Activated T-cell treated with anti-CD3 and anti-CD28 coated beads, Interleukin-2, amount 50 U/mL, for 24 hours (primary cell): Measurements from ENCODE around the gene VSIG2.
A peak's percentile ranks its signal among the peaks of the same experiment; 100 is the strongest.

Source experiments
- DNase-seq: peaks from one replicate; pipeline ENCODE4 v3.0.0-alpha.2; 2020
- H3K27ac Mint-ChIP-seq: 2 replicates; pipeline ENCODE4 v1.8.0; 2020; ENCODE audit warnings: mild to moderate bottlenecking, mixed read lengths
- H3K27me3 Mint-ChIP-seq: 2 replicates; pipeline ENCODE4 v1.8.0; 2020; ENCODE audit warnings: mixed read lengths
- H3K36me3 Mint-ChIP-seq: 2 replicates; pipeline ENCODE4 v1.8.0; 2020; ENCODE audit warnings: low read depth, mixed read lengths
- H3K4me1 Mint-ChIP-seq: 2 replicates; pipeline ENCODE4 v1.8.0; 2020; ENCODE audit warnings: low read depth, mixed read lengths
- H3K4me3 Mint-ChIP-seq: 2 replicates; pipeline ENCODE4 v1.8.0; 2020; ENCODE audit warnings: mild to moderate bottlenecking, moderate library complexity, mixed read lengths
- H3K9me3 Mint-ChIP-seq: 2 replicates; pipeline ENCODE4 v1.8.0; 2020; ENCODE audit warnings: mixed read lengths

VSIG2 gene, protein sequence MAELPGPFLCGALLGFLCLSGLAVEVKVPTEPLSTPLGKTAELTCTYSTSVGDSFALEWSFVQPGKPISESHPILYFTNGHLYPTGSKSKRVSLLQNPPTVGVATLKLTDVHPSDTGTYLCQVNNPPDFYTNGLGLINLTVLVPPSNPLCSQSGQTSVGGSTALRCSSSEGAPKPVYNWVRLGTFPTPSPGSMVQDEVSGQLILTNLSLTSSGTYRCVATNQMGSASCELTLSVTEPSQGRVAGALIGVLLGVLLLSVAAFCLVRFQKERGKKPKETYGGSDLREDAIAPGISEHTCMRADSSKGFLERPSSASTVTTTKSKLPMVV

DNA sequence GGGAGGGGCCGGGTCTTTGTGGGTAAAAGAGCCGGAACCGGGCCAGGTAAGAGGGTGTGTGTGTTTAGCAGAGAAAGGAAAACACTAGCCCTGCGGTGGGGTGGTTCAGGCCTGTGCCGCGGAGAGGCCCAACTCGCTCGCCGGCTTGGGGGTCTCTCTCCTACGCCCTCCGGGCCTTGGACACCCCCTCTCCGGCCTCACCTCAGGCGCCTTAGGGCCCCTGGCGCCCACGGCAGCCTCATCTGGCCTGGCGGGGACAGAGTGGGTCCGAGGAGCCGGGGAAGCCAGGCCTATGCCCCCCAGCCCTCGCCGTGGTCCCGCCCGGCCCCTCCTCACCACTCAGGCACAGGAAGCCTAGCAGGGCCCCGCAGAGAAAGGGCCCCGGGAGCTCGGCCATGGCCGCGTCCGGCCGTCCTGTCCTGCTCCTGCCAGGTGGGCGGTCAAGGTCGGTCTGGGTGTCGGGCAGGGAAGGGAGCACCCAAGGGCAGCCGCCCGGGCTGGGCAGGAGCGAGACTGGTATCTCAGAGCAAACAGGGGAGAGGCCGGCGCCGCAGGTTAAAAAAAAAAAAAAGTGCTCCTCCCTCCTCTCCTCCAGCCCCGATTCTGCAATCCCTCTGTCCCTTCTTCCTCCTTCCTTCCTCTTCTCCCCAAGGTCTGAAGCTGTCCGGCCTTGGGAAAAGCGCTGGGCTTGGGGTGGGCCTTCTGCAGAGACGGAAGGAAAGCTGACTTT lies at the start of gene VSIG2:
Gene VSIG2 (minus strand): TSS at position 515 of the 730 bp plus-strand sequence. CDS start 118 bp downstream, at position 397.
- Mint-ChIP-seq H3K4me1 (peaks cover 3% of the 10 kb centered on the region), H3K27ac (no peak within 1 kb of the TSS), H3K27me3 (peaks cover 15% of the 10 kb centered on the region), H3K4me3 (no peak within 1 kb of the TSS), H3K36me3 (no peaks in the 10 kb centered on the region), H3K9me3 (no peaks in the 10 kb centered on the region)
- DNase-seq, result no peak

DNA sequence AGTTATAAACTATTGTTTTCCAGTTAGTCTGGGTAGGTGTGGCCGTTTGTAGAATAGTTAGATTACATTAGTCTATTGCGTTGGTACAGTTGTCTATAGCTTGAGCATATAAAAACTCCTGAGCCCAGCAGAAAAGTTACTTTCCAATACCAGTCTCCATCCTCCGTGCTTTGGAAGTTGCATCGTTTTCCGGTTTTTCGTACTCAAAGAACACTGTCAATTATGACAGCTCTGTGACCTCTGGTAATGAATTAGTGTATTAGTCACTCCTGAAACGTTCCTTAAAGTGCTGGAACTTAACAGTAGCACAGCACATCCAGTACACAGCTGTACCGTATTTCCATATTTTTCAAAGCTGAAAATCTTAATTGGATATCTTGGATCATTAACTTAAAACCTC lies 49.0 kb upstream of the VSIG2 start:
- peak overlapping the region; percentile 95 for H3K27ac Mint-ChIP-seq
- peak overlapping the region; percentile 85 for H3K4me3 Mint-ChIP-seq
- H3K27me3 Mint-ChIP-seq, result no peaks in the 10 kb centered on the region
- H3K36me3 Mint-ChIP-seq, result peaks cover 12% of the 10 kb centered on the region
- DNase-seq, result no peak
- no peaks in the 10 kb centered on the region for H3K9me3 Mint-ChIP-seq
- H3K4me1 Mint-ChIP-seq, result peaks cover 37% of the 10 kb centered on the region

DNA sequence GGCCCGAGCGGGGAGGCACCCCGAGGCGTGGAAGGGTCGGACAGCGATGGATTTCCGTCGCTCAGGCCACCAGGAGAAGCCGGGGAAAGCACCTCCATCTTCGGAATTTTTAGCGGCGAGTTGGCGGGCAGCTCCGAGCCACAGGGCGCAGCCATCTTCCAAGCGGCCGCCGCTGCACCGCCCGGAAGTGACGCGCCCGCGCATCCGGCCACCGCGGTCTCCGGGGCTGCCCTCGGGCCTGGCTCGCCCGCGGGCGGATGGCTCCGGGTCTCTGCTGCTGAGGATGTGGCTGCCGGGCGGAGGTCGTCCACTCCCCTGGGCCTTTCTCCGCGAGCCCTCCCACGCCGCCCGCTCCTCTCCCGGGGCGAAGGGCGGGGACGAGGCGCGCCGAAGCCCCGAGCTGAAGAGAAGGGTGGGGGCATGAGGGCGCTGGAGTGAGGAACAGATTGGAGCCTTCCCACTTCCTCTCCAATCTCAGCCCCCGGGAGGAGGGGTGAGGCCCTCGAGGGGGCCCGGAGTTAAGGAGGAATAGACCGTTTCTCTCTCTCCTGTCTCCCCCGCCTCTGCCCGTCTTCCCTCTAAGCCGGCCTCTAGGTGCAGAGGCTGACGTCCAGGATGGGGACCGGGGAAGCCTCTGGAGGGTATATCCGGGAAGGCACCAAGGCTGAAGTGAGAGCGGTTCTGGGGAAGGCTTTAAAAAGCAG lies 48.3 kb upstream of the VSIG2 start, which contains the start of gene MSANTD2:
Gene MSANTD2 (minus strand): TSS at position 181 of the 704 bp plus-strand sequence. CDS start 26 bp downstream, at position 155.
- Mint-ChIP-seq H3K4me3 (peak within 1 kb of the TSS; percentile 88), H3K27ac (peak within 1 kb of the TSS; percentile 95)
- DNase-seq, result peak; percentile 90

DNA sequence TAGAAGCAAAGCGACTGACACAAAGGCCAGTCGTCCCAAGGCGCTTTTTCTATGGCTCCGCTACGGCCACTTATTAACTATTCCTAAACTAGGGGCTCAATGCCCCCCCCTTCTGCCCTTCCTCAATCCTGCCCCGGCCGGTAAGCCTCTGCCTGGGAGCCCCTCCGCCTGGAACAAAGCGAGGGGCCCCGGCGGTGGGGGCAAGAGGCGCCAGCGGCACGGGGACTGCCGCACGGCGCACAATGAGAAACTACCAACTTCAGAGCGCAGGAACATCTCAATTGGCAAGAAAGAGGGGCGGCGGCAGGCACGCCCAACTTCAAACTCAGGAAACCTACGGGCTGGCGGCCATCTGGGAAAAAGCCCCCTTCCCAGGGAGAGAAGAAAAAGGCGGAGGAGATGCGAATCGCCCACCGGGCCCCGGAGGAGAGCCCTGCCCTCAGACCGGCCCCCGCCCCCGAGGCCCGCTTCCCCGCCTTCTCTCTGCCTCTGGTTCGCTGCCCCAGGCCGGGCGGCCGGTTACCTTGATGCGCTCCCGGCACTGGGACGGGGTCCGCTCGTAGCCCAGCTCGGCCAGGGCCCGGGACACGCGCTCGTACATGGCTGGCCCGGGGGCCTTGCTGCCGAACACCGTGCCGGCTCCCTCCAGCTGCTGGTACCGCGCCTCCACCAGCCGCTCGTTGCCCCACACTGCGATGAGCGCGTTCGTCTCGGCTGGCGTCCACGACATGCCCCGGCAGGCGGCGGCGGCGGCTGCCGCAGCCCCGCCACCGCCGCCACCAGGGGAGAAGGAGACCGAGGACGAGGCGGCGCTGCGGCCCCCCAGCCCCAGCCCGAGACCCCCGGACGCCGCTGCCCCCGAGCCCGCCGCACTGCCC lies 47.5 kb upstream of the VSIG2 start:
- Mint-ChIP-seq H3K9me3 (no peaks in the 10 kb centered on the region), H3K27me3 (no peaks in the 10 kb centered on the region), H3K4me1 (peaks cover 39% of the 10 kb centered on the region), H3K36me3 (peaks cover 13% of the 10 kb centered on the region), H3K4me3 (peak overlapping the region; percentile 88), H3K27ac (peak overlapping the region; percentile 90)
- peak; percentile 70 for DNase-seq

More for the DNA sequence above, 48.3 kb upstream of the VSIG2 start, which contains the start of gene MSANTD2:
- no peaks in the 10 kb centered on the region for H3K9me3 Mint-ChIP-seq
- H3K27me3 Mint-ChIP-seq, result no peaks in the 10 kb centered on the region
- H3K36me3 Mint-ChIP-seq, result peaks cover 12% of the 10 kb centered on the region
- peaks cover 39% of the 10 kb centered on the region for H3K4me1 Mint-ChIP-seq

DNA sequence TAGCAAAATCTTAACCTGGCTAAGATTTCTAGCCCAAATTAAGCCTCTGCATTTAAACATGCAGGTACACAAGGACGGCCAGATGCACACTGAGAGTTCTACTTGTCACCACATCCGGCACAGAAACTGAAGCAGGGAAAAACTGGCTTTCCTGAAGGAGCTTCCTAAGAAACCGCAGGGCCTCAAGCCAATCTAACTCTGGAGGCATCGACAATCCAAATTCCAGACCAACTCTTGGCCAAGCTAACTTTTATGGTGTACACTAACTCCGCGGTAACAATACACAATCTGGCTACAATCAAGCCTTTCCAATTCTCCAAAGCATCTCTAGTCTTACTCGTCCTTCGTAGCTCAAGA lies 46.9 kb upstream of the VSIG2 start:
- H3K9me3 Mint-ChIP-seq, result no peaks in the 10 kb centered on the region
- H3K27ac Mint-ChIP-seq, result peak overlapping the region; percentile 90
- peak overlapping the region; percentile 88 for H3K4me3 Mint-ChIP-seq
- H3K36me3 Mint-ChIP-seq, result peaks cover 13% of the 10 kb centered on the region
- no peak for DNase-seq
- H3K27me3 Mint-ChIP-seq, result no peaks in the 10 kb centered on the region
- H3K4me1 Mint-ChIP-seq, result peaks cover 44% of the 10 kb centered on the region

DNA sequence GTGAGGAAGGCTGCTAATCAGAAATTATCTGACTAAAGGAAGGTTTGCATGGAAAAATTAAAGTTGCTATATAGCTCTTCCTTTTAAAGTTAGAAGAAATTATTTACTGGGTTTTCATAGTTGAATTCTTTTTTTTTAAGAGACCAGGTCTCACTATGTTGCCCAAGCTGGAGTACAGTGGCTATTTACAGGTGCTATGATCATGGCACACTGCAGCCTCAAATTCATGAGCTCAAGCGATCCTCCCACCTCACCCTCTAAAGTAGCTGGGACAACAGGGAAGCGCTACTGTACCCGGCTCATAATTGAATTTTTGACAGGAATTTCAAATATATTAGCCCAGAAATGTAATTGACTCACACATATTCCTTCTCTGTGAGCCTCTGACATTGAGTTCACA lies 44.3 kb upstream of the VSIG2 start:
- H3K36me3 Mint-ChIP-seq, result peaks cover 16% of the 10 kb centered on the region
- no peaks in the 10 kb centered on the region for H3K9me3 Mint-ChIP-seq
- H3K4me1 Mint-ChIP-seq, result peaks cover 57% of the 10 kb centered on the region
- DNase-seq, result no peak
- H3K27me3 Mint-ChIP-seq, result no peaks in the 10 kb centered on the region
- peak overlapping the region; percentile 33 for H3K27ac Mint-ChIP-seq
- no peak overlapping the region for H3K4me3 Mint-ChIP-seq

DNA sequence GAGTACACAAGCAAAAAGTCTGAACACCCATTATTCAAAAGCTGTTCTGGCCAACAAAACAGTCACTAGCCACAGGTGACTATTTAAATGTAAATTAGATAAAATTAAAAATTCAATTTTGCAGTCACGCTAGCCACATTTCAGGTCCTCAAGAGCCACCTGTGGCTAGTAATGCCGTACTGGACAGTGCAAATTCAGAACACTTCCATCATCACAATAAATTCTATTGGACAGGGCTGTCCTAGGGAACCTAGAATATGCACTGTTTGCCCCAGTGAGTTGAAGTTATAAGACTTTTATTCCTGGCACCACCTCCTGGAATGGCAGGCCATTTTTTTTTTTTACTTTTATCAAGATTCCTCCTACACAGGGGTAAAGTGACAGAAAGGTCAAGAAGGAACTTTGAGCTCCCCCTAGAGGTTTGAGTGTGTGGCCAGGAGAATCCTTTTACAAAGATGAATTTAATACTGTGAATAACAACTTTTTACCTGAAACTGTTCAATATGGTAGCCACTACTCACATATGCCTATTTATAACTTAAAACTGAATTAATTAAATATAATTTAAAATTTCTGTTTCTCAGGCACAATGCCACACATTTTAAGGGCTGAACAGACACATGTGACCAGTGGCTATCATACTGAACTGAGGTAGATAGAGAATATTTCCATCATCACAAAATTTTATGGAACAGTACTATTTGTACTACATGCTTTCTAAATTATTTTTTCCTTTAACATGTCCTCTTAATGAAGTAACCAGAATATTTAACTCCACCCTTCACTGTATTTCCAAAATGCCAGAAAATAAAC lies 41.6 kb upstream of the VSIG2 start:
- DNase-seq, result no peak

DNA sequence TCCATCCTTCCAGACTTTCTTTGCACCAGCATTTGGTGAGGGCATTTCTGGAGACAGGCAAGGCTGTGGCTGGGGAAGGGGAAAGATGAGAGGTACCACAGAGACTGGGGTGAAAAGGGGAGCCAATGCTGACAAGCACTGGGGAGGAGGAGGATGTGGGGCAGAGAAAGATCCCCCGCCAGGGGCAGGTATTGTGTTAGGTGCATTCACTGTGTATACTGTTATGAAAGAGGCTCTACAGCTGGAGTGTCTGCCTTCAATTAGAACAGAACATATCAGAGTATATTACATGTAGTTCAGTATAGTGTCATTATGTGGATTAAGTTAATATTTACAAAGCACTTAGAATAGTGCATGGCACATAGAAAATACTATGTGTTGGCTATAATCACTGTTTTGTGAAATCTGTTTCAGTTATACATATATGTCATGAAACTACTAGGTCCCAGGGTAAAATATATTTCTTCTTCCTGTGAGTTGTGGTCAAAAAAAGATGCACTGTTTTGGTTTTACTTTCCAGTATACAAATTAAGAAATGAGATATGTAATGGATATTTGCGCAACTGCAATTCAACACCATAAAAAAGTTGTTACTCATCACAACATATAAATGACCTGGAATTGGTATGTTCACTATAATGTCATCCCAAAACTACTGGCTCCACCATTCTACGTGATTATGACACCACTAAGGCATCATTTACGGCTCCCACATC lies 39.7 kb upstream of the VSIG2 start:
- Mint-ChIP-seq H3K4me1 (peaks cover 44% of the 10 kb centered on the region), H3K27me3 (no peaks in the 10 kb centered on the region), H3K27ac (no peak overlapping the region), H3K4me3 (no peak overlapping the region), H3K36me3 (peaks cover 5% of the 10 kb centered on the region), H3K9me3 (no peaks in the 10 kb centered on the region)
- no peak for DNase-seq

More for the DNA sequence above, 41.6 kb upstream of the VSIG2 start:
- Mint-ChIP-seq H3K4me3 (no peak overlapping the region), H3K4me1 (peaks cover 59% of the 10 kb centered on the region), H3K9me3 (no peaks in the 10 kb centered on the region), H3K27ac (no peak overlapping the region), H3K27me3 (no peaks in the 10 kb centered on the region), H3K36me3 (peaks cover 7% of the 10 kb centered on the region)

DNA sequence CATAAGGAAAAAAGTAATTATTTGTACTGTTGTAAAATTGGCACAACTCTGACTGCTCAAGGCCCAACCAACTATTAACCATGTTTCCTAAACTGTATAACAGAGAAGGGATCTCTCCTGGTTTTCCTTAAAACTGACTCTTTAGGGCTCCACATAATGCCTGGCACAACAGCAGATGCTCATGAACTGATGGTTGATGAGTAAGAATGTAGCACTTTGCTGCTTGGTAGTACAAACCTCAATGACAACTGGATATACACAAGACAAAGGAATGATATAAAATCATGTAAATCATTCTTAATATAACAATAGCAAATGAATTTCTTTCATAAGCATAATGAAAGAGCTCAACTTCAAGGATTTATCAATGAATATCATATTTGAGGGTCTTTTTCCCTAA lies 36.5 kb upstream of the VSIG2 start:
- H3K4me1 Mint-ChIP-seq, result peaks cover 33% of the 10 kb centered on the region
- no peak overlapping the region for H3K4me3 Mint-ChIP-seq
- H3K27ac Mint-ChIP-seq, result no peak overlapping the region
- H3K9me3 Mint-ChIP-seq, result no peaks in the 10 kb centered on the region
- H3K27me3 Mint-ChIP-seq, result no peaks in the 10 kb centered on the region
- DNase-seq, result no peak
- peaks cover 4% of the 10 kb centered on the region for H3K36me3 Mint-ChIP-seq

DNA sequence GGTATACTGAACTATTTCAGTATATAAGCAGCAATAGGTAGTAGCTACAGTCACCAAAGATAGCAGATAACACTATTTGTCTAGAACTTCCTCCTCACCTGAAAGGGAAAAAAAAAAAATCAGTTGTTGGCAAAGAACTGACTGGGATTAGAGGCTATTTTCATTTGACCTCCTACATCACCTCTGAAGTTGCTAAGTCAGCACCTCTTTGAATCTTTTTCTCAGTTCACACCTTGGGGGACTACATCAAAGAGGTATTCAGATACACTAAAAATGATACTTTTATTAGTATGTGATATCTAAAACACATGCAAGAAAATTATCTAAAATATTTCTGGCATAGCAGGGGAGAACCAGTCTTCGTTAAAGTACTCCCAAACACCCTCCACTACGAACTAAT lies 32.0 kb upstream of the VSIG2 start:
- H3K4me1 Mint-ChIP-seq, result peaks cover 7% of the 10 kb centered on the region
- no peak overlapping the region for H3K27ac Mint-ChIP-seq
- no peak overlapping the region for H3K4me3 Mint-ChIP-seq
- H3K36me3 Mint-ChIP-seq, result peaks cover 3% of the 10 kb centered on the region
- H3K27me3 Mint-ChIP-seq, result no peaks in the 10 kb centered on the region
- DNase-seq, result no peak
- no peaks in the 10 kb centered on the region for H3K9me3 Mint-ChIP-seq

DNA sequence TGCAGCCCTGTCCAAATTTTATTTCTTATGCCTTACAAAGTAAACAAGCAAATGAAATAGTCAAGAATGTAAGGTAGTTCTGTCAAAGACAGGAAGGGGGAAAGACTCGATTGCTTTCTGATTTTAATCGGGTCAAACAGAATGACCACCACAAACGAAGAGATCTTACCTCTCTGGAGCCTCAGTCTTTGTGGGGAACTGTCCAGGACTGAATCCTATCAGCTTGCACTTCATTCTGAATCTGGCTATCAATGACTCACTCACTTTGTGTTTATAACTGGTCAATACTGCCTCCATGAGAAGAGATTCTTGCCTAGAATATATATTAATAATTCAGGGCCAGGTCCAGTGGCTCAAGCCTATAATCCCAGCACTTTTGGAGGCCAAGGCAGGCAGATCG lies 30.9 kb upstream of the VSIG2 start:
- H3K36me3 Mint-ChIP-seq, result peaks cover 3% of the 10 kb centered on the region
- no peaks in the 10 kb centered on the region for H3K9me3 Mint-ChIP-seq
- no peak overlapping the region for H3K4me3 Mint-ChIP-seq
- no peaks in the 10 kb centered on the region for H3K27me3 Mint-ChIP-seq
- H3K4me1 Mint-ChIP-seq, result peaks cover 16% of the 10 kb centered on the region
- H3K27ac Mint-ChIP-seq, result no peak overlapping the region
- no peak for DNase-seq

DNA sequence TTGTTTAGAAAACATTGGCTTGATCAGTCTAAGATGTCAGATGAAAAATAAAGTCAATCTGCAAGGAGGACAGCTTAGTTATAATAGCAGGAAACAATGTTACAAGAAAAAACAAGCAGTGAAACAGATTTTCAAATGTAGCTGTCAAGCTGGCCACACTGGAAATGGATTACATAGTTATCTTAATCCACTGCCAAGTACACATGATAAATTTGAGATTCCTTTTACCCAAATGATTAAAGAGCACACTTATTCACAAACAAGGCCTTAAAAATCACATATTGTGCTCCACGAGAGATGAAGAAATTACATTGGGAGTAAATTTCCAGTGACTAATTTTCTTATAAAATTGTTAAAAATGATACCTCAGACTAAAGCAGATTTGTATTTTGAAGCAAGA lies 27.5 kb upstream of the VSIG2 start:
- Mint-ChIP-seq H3K9me3 (no peaks in the 10 kb centered on the region), H3K4me3 (no peak overlapping the region), H3K4me1 (peaks cover 30% of the 10 kb centered on the region), H3K27ac (no peak overlapping the region), H3K36me3 (peaks cover 15% of the 10 kb centered on the region), H3K27me3 (no peaks in the 10 kb centered on the region)
- no peak for DNase-seq

DNA sequence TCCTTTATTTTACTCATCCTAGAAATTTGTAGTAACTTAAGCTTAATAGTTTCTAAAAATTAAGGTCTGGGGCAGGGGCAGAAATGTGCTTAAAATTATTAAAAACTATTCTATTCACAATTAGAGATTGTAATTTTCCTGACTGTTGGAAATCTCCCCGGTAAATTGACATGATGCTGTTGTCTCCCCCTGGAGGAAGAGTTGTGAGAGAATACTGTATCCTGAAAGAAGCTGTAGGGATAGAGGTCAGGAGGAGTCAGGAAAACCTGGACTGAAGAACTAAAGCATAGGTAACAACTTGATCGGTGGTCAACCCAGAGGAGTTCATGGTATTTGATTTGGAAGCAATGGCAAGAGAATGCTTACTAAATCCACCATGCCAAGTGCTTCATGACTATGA lies 26.2 kb upstream of the VSIG2 start:
- no peaks in the 10 kb centered on the region for H3K9me3 Mint-ChIP-seq
- H3K4me1 Mint-ChIP-seq, result peaks cover 26% of the 10 kb centered on the region
- H3K4me3 Mint-ChIP-seq, result no peak overlapping the region
- no peak overlapping the region for H3K27ac Mint-ChIP-seq
- H3K27me3 Mint-ChIP-seq, result no peaks in the 10 kb centered on the region
- H3K36me3 Mint-ChIP-seq, result peaks cover 19% of the 10 kb centered on the region
- no peak for DNase-seq
